Measurements from ENCODE around the gene SSX2IP.
A peak's percentile ranks its signal among the peaks of the same experiment; 100 is the strongest.
"Not testable (repeated sequence)": the region's sequence is repeated elsewhere in the genome, so short reads cannot be mapped to it uniquely, and the experiment has no call there.

Gene SSX2IP

GRCh38 chr1:84620720-84621313 is 69.4 kb downstream of the SSX2IP start:
- peak; percentile 62 for DNase-seq (ENCODE audit: insufficient read length, low spot score)
- FAIRE-seq, result no peak

GRCh38 chr1:84619383-84620102 is 70.7 kb downstream of the SSX2IP start:
- FAIRE-seq (no peak), DNase-seq (ENCODE audit: insufficient read length, low spot score) (peak; percentile 60)

GRCh38 chr1:84617349-84617748 is 72.9 kb downstream of the SSX2IP start:
- no peak for DNase-seq (ENCODE audit: insufficient read length, low spot score)
- FAIRE-seq, result no peak

GRCh38 chr1:84615790-84616189 is 74.5 kb downstream of the SSX2IP start:
- DNase-seq (ENCODE audit: insufficient read length, low spot score) (no peak), FAIRE-seq (no peak)

GRCh38 chr1:84613887-84614286 is 76.4 kb downstream of the SSX2IP start:
- FAIRE-seq, result no peak
- DNase-seq (ENCODE audit: insufficient read length, low spot score), result no peak

- no peak for DNase-seq (ENCODE audit: insufficient read length, low spot score)
- no peak for FAIRE-seq
These were observed 77.2 kb downstream of the SSX2IP start for GRCh38 chr1:84613026-84613425.

- FAIRE-seq, result no peak
These were observed 78.5 kb downstream of the SSX2IP start for GRCh38 chr1:84611796-84612195.

GRCh38 chr1:84611091-84611490 is 79.2 kb downstream of the SSX2IP start:
- FAIRE-seq (no peak), DNase-seq (ENCODE audit: insufficient read length, low spot score) (no peak)

More at GRCh38 chr1:84611796-84612195, 78.5 kb downstream of the SSX2IP start:
- DNase-seq (ENCODE audit: insufficient read length, low spot score), result no peak

GRCh38 chr1:84606977-84607376 is 83.3 kb downstream of the SSX2IP start:
- DNase-seq (ENCODE audit: insufficient read length, low spot score) (no peak), FAIRE-seq (no peak)

GRCh38 chr1:84605157-84605556 is 85.1 kb downstream of the SSX2IP start:
- DNase-seq (ENCODE audit: insufficient read length, low spot score), result no peak
- no peak for FAIRE-seq

- no peak for FAIRE-seq
- DNase-seq (ENCODE audit: insufficient read length, low spot score), result peak; percentile 18
These were observed 86.1 kb downstream of the SSX2IP start for GRCh38 chr1:84603941-84604830.

- DNase-seq (ENCODE audit: insufficient read length, low spot score) (no peak), FAIRE-seq (no peak)
These were observed 87.0 kb downstream of the SSX2IP start for GRCh38 chr1:84603223-84603622.

GRCh38 chr1:84600796-84601195 is 89.5 kb downstream of the SSX2IP start:
- no peak for DNase-seq (ENCODE audit: insufficient read length, low spot score)
- no peak for FAIRE-seq

GRCh38 chr1:84598846-84599741 is 91.2 kb downstream of the SSX2IP start:
- FAIRE-seq, result no peak

GRCh38 chr1:84598418-84598817 is 91.8 kb downstream of the SSX2IP start:
- FAIRE-seq (no peak), DNase-seq (ENCODE audit: insufficient read length, low spot score) (no peak)

More at GRCh38 chr1:84598846-84599741, 91.2 kb downstream of the SSX2IP start:
- DNase-seq (ENCODE audit: insufficient read length, low spot score), result peak; percentile 29

GRCh38 chr1:84597011-84597410 is 93.2 kb downstream of the SSX2IP start:
- no peak for FAIRE-seq
- no peak for DNase-seq (ENCODE audit: insufficient read length, low spot score)

GRCh38 chr1:84594959-84595358 is 95.3 kb downstream of the SSX2IP start:
- not testable (repeated sequence) for FAIRE-seq

More at GRCh38 chr1:84594959-84595358, 95.3 kb downstream of the SSX2IP start:
- not testable (repeated sequence) for DNase-seq (ENCODE audit: insufficient read length, low spot score)
